ENCODE data around the gene HDAC3. TPM values are rescaled to one million over a fixed set of nuclear protein-coding genes. Genes with fewer than 3 reads are reported as not detected.
A peak's percentile ranks its signal among the peaks of the same experiment; 100 is the strongest.

Gene HDAC3
- total RNA-seq, 2 experiments from 2014 or later = 87.1 to 90.0 TPM

DNA sequence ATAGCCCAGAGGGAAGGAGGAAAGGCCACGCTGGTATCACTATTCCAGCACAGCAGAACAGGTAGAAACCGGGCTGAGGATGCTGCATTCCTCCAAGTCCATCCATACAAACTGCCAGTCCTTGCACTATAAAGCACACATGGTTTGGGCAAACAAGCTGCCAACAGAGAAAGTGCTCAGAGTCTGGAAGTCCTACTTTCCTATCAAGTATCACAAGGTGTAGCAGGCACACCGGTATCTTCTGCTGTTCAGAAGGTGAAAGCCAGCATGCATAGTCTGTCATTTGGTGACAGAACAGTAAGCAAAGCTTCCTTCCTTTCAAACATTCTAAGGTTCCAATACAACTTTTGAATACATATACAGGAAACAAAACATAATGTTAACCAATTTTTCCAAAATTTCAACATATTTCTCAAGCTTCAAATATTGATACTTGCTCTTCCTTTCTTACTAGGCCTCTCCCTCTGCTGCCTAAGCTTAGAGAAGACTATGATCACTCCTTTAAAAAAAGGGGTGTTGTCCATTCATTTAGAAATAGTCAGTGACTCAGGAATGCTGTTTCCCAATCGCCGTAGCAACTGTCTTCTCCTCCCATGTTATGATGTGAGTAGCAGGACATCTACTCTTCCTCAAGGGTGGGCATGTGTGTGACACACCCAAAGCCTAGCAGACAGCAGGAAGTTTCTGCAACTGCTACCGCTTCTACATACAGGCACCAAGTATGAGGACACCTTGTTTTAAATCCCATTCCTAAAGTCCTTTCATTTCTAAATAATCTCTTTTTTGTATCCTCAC, 32.5 kb downstream of the HDAC3 start:
- no peak for DNase-seq
- CTCF ChIA-PET = interaction anchor here (0.9 to 13.7 kb wide), 6 partner anchors 12 to 47 kb away, joined by 3 to 274 read pairs (median 6); partner anchors contain the start of genes DIAPH1 and FCHSD1
- Mint-ChIP-seq H3K27me3 (no peaks in the 10 kb centered on the region), H3K36me3 (peaks cover 18% of the 10 kb centered on the region), H3K4me1 (peaks cover 81% of the 10 kb centered on the region), H3K27ac (peak overlapping the region; percentile 95), H3K9me3 (ENCODE audit: low read depth) (no peaks in the 10 kb centered on the region), H3K4me3 (peak overlapping the region; percentile 68)
- peak; percentile 32 for ATAC-seq

GRCh38 chr5:141602606-141603005, 34.0 kb downstream of the HDAC3 start:
- peak overlapping the region; percentile 75 for H3K27ac Mint-ChIP-seq
- no peak for DNase-seq
- H3K4me1 Mint-ChIP-seq = peaks cover 82% of the 10 kb centered on the region
- H3K4me3 Mint-ChIP-seq = no peak overlapping the region
- no peaks in the 10 kb centered on the region for H3K9me3 Mint-ChIP-seq (ENCODE audit: low read depth)
- no peak for ATAC-seq
- H3K27me3 Mint-ChIP-seq = no peaks in the 10 kb centered on the region
- CTCF ChIA-PET = interaction anchor here (0.6 to 13.7 kb wide), 4 partner anchors 11 to 36 kb away, joined by 3 to 274 read pairs (median 64); partner anchors contain the start of gene DIAPH1
- H3K36me3 Mint-ChIP-seq = peaks cover 20% of the 10 kb centered on the region

GRCh38 chr5:141598391-141599345, 38.0 kb downstream of the HDAC3 start:
- peaks cover 26% of the 10 kb centered on the region for H3K36me3 Mint-ChIP-seq
- DNase-seq = no peak
- no peaks in the 10 kb centered on the region for H3K27me3 Mint-ChIP-seq
- peak overlapping the region; percentile 67 for H3K27ac Mint-ChIP-seq
- H3K9me3 Mint-ChIP-seq (ENCODE audit: low read depth) = no peaks in the 10 kb centered on the region
- peaks cover 70% of the 10 kb centered on the region for H3K4me1 Mint-ChIP-seq
- peak; percentile 75 for ATAC-seq
- no peak overlapping the region for H3K4me3 Mint-ChIP-seq
- CTCF ChIA-PET = interaction anchor here (0.7 to 13.7 kb wide), 9 partner anchors 8 to 93 kb away, joined by 3 to 274 read pairs (median 4); partner anchors contain the start of genes DIAPH1, FCHSD1, HDAC3 and RELL2

- H3K36me3 Mint-ChIP-seq = peaks cover 29% of the 10 kb centered on the region
- CTCF ChIA-PET = interaction anchor here (0.7 to 13.7 kb wide), 9 partner anchors 9 to 94 kb away, joined by 3 to 274 read pairs (median 4); partner anchors contain the start of genes DIAPH1, FCHSD1, HDAC3 and RELL2
- H3K27me3 Mint-ChIP-seq = no peaks in the 10 kb centered on the region
- DNase-seq (no peak), ATAC-seq (no peak)
- H3K4me3 Mint-ChIP-seq = no peak overlapping the region
- peak overlapping the region; percentile 72 for H3K27ac Mint-ChIP-seq
- no peaks in the 10 kb centered on the region for H3K9me3 Mint-ChIP-seq (ENCODE audit: low read depth)
- H3K4me1 Mint-ChIP-seq = peaks cover 69% of the 10 kb centered on the region
These were observed 38.8 kb downstream of the HDAC3 start for GRCh38 chr5:141597814-141598213.

GRCh38 chr5:141597394-141597793, 39.3 kb downstream of the HDAC3 start:
- ATAC-seq = no peak
- no peaks in the 10 kb centered on the region for H3K27me3 Mint-ChIP-seq

DNA sequence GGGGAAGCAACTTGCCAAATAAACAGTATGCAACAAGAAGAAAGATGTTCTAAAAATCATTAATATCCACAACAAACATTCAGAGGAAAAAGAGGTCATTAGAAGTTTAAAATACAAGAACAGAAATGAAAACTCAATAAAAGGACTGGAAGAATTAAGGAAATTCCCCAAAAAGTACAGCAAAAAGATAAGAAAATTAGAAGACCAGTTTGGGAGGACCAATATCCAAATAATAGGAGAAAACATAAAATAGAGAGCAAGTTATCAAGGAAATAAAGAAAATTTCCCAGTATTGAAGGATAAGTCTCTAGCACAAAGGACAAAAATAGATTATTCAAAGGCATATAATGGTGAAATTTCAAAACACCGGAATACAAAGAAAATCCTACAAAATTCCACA, 39.8 kb downstream of the HDAC3 start:
- DNase-seq (no peak), ATAC-seq (no peak)
- peaks cover 71% of the 10 kb centered on the region for H3K4me1 Mint-ChIP-seq
- no peaks in the 10 kb centered on the region for H3K9me3 Mint-ChIP-seq (ENCODE audit: low read depth)
- peak overlapping the region; percentile 72 for H3K27ac Mint-ChIP-seq
- no peaks in the 10 kb centered on the region for H3K27me3 Mint-ChIP-seq
- peaks cover 28% of the 10 kb centered on the region for H3K36me3 Mint-ChIP-seq
- CTCF ChIA-PET = interaction anchor here (0.7 to 13.7 kb wide), 7 partner anchors 9 to 41 kb away, joined by 3 to 274 read pairs (median 4); partner anchors contain the start of genes DIAPH1, HDAC3 and RELL2
- no peak overlapping the region for H3K4me3 Mint-ChIP-seq

More at GRCh38 chr5:141597394-141597793, 39.3 kb downstream of the HDAC3 start:
- no peak for DNase-seq
- Mint-ChIP-seq H3K27ac (peak overlapping the region; percentile 72), H3K36me3 (peaks cover 27% of the 10 kb centered on the region), H3K9me3 (ENCODE audit: low read depth) (no peaks in the 10 kb centered on the region), H3K4me1 (peaks cover 70% of the 10 kb centered on the region), H3K4me3 (no peak overlapping the region)
- CTCF ChIA-PET = interaction anchor here (0.7 to 13.7 kb wide), 9 partner anchors 9 to 54 kb away, joined by 3 to 274 read pairs (median 4); partner anchors contain the start of genes DIAPH1, FCHSD1, HDAC3 and RELL2

- no peaks in the 10 kb centered on the region for H3K27me3 Mint-ChIP-seq
- CTCF ChIA-PET = interaction anchor here (0.7 to 7.9 kb wide), 4 partner anchors 15 to 47 kb away, joined by 4 to 375 read pairs (median 122); partner anchors contain the start of genes DIAPH1, HDAC3 and RELL2
- no peak for DNase-seq
- H3K36me3 Mint-ChIP-seq = peaks cover 52% of the 10 kb centered on the region
- no peak overlapping the region for H3K4me3 Mint-ChIP-seq
- no peak for ATAC-seq
- H3K9me3 Mint-ChIP-seq (ENCODE audit: low read depth) = no peaks in the 10 kb centered on the region
- H3K27ac Mint-ChIP-seq = no peak overlapping the region
- H3K4me1 Mint-ChIP-seq = peaks cover 32% of the 10 kb centered on the region
These were observed 46.5 kb downstream of the HDAC3 start for GRCh38 chr5:141590127-141590526.

- Mint-ChIP-seq H3K36me3 (peaks cover 67% of the 10 kb centered on the region), H3K4me1 (peaks cover 11% of the 10 kb centered on the region), H3K27ac (no peak overlapping the region), H3K27me3 (no peaks in the 10 kb centered on the region), H3K4me3 (no peak overlapping the region), H3K9me3 (ENCODE audit: low read depth) (no peaks in the 10 kb centered on the region)
- DNase-seq = no peak
- no peak for ATAC-seq
- CTCF ChIA-PET = no interaction called here
These were observed 50.4 kb downstream of the HDAC3 start for GRCh38 chr5:141586246-141586645.

- Mint-ChIP-seq H3K4me1 (peaks cover 6% of the 10 kb centered on the region), H3K36me3 (peaks cover 67% of the 10 kb centered on the region), H3K4me3 (no peak overlapping the region), H3K9me3 (ENCODE audit: low read depth) (no peaks in the 10 kb centered on the region), H3K27me3 (no peaks in the 10 kb centered on the region), H3K27ac (no peak overlapping the region)
- CTCF ChIA-PET = interaction anchor here (0.9 kb wide), 1 partner anchor 22 kb away, joined by 3 read pairs; no protein-coding TSS in a partner anchor
- no peak for ATAC-seq
- no peak for DNase-seq
These were observed 51.1 kb downstream of the HDAC3 start for GRCh38 chr5:141585594-141585993.

- DNase-seq (no peak), ATAC-seq (no peak)
- Mint-ChIP-seq H3K4me1 (no peaks in the 10 kb centered on the region), H3K36me3 (peaks cover 67% of the 10 kb centered on the region), H3K27me3 (no peaks in the 10 kb centered on the region), H3K4me3 (no peak overlapping the region), H3K9me3 (ENCODE audit: low read depth) (no peaks in the 10 kb centered on the region), H3K27ac (no peak overlapping the region)
- CTCF ChIA-PET = interaction anchor here (1.5 kb wide), 1 partner anchor 18 kb away, joined by 9 read pairs; no protein-coding TSS in a partner anchor
These were observed 62.5 kb downstream of the HDAC3 start for GRCh38 chr5:141574122-141574510.

DNA sequence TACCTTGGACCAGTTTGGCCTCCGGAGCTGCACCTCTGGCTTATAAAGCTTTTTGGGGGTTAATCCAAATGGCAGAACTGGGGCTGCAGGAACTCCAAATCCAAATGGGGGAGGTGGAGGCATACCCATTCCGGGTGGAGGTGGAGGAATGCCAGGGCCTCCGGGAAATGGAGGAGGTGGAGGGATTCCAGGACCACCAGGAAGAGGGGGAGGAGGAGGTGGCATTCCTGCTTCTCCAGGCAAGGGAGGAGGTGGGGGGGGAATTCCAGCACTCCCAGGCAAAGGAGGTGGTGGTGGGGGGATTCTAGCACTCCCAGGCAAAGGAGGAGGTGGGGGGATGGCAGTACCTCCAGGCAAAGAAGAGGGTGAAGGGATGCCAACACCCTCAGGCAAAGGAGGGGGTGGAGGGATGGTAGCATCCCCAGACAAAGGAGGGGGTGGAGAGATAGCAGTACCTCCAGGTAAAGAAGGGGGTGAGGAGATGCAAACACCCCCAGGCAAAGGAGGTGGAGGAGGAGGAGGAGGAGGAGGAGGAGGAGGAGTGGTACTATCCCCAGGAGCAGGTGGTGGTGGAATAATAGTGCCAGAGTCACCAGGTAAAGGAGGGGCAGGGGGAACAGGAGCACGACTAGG, 63.0 kb downstream of the HDAC3 start:
- Mint-ChIP-seq H3K9me3 (ENCODE audit: low read depth) (no peaks in the 10 kb centered on the region), H3K4me1 (no peaks in the 10 kb centered on the region), H3K27ac (no peak overlapping the region), H3K4me3 (no peak overlapping the region), H3K27me3 (no peaks in the 10 kb centered on the region), H3K36me3 (peaks cover 67% of the 10 kb centered on the region)
- CTCF ChIA-PET = interaction anchor here (1.5 to 2.5 kb wide), 2 partner anchors 19 to 45 kb away, joined by 7 to 9 read pairs; partner anchors contain the start of gene DIAPH1
- DNase-seq (no peak), ATAC-seq (no peak)

All from activated CD8-positive, alpha-beta memory T cell treated with anti-CD3 and anti-CD28 coated beads, Interleukin-2, amount 10 ng/mL, durations not matched to agents 7 days and 5 days (primary cell).